ENCODE measurements around the gene SLC38A4. TPM values are rescaled to one million over a fixed set of nuclear protein-coding genes. Genes with fewer than 3 reads are reported as not detected.

SLC38A4 gene
- total and polyA plus RNA-seq, 9 of the 15 experiments (the other 6 are each of a cell fraction or from before 2014, with no cell fraction given) = 0.16 TPM; not detected in 8

- no peak for TF ChIP-seq ZBTB11 (CRISPR knock-in tag; IDR thresholded peaks at IDR 0.05)
- no peak for TF ChIP-seq SMARCB1 (IDR thresholded peaks at IDR 0.05; ENCODE audit: insufficient read length, low read depth)
- TF ChIP-seq MEF2D (tag; conservative IDR thresholded peaks at IDR 0.05; ENCODE audit: low read depth) = no peak
- no peak for TF ChIP-seq NFYB (IDR thresholded peaks at IDR 0.05; ENCODE audit: extremely low read depth, insufficient read length)
- no peak for TF ChIP-seq KAT2B (IDR thresholded peaks at IDR 0.05; ENCODE audit: low read depth, low read length)
- TF ChIP-seq SMARCC2 (IDR thresholded peaks at IDR 0.05; ENCODE audit: low read depth) = no peak
- no peak for TF ChIP-seq ZEB2 (IDR thresholded peaks at IDR 0.05)
Measured at GRCh38 chr12:46790066-46790465, 35.7 kb downstream of the SLC38A4 start (continued).
